ENCODE data around the gene NTM.

NTM gene

DNA sequence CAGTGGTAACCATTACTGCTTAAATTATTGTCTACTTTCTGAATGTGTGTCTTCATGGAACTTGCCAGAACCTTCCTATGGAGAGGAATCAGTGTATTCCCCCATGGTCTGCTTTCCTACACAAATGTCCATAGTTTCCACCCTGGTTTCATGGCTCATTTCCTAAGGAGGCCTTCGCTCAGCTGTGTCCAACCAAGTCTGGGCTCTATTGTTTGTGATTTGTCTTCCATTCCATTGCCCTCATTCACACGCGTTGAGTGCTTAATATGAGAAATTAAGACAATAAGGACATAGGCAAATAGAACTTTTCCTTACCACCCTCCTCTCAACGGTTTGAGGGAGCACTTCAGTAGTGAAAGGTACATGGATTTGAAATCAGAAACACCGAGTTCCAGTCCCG lies 510.6 kb downstream of the NTM start:
- DNase-seq = no peak

DNA sequence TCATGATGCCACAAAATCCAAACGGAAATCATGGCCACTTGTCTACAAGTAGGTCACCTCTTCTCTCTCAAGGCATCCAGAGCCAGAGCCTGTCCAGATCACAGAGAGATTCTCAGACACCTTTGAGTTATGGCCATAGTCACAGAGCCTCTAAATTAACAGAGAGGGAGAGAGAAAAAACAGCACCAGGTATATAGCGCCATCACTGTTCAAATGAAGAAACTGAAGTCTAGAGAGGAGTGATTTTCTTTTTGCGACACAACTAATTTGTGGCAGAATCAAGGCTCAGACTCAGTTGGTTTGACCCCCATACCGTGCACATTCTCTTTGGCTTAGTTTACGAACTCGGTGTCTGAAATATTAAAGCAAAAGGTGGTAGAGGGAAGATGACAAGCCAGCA lies 512.9 kb downstream of the NTM start:
- DNase-seq = no peak

DNA sequence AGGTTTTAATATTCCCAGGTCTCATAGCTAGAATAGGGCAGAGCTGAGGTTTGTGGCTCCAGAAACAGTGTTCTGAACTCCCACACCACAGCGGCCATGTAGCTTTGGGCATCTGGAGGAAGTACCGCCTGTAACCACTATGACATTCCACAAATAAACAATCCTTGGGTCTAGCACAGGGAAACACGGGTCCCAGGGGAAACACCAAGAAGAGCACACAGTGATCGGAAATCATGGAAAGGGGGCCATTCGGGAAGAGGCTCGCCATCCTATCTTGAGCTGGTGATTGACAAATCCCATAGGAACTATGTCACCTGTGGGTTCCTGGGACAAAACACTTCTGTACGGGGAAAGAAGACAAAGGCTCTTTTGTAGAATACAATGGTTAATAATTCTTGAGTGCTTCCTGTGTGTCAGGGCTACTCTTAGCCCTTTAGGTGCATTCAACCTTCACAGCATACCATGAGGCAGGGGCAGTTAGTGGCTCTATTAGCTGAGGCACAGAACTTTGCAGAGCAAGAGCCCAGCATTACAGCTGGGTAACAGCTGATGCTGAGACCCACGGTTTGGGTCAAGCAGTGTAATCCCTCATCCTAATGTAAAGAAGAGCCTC lies 514.2 kb downstream of the NTM start:
- DNase-seq = no peak

DNA sequence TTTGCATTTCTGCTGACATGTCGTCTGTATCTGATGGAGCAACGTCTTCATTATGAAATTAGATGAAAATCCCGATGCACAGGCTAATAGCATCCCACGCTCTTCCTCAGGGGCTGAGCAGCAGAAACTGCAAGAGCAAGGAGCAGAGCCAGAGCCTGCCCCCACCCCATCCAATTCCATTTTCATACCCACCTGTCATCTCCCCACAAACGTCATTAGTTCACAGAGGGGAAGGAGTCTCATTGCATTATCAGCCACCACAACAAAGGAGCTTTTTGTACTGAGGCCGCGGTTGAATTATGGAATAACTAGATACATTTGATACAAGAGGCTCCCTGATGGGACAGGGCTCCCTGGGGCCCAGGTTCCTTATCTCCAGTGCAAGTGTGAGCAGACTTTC lies 515.0 kb downstream of the NTM start:
- no peak for DNase-seq

DNA sequence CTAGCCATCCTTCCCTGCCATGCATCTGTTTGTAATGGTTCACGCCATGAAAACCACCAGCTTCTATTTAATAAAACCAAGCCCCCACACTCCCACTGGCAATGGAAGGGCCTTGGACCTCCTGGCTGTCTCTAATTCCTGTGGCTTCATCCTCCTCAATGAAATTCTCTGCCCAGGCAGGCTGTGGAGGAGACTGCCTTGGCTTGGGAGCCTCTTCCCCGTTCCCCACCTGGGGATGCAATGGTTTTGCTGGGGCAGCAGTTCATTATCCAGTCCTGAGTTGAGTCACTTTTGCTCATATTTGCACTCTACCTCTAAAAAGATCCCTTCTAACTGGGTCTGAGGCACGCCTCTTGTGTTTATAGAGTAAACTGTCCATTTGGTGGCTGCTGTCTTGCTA lies 515.8 kb downstream of the NTM start:
- no peak for DNase-seq

DNA sequence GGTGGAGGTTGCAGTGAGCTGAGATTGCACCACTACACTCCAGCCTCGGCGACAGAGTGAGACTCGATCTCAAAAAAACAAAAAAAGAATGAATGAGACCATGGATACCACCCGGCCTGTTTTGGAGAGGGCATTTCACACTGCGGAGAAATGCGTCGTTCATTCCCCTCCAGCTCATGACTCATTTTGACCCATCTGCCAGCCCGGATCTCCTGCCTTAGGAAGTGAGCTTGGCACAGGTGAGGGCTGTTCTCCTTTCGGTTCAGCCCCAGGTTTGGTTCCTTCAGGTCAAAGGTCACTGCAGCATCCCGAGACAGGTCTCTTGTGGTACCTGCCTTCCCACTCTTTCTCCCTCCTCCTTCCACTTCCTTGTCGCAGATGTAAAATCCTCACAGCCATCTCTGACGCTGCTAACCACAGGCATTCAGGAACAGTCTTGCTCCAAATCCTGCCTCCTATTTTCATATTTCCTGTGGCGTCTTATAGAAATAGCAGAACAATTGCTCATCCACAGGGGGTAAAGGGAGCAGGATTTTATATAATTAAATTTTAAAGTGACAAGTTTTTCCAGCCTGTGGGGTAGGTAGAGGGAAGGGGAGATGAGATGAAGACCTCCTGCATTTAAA lies 517.9 kb downstream of the NTM start:
- no peak for DNase-seq

DNA sequence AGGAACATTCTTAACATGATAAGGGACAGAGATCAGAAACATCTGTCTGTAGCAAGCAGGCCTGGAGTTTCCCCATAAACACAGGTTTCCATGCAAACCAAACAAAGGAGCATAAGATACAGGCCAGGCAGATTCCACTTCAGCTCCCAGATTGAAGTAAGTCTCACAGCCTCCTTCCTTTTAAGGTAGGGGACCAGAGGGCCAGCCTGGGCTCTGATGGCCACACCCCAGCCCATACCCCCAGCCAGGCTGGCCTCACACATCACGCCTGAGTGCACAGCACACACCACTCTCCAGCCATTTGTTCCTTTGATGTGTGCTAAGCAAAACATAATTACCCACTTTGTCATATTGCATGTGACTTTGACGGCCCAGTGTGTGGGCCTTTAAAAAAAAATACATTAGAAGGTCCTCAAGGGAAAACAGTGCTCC lies 518.7 kb downstream of the NTM start:
- DNase-seq = no peak

DNA sequence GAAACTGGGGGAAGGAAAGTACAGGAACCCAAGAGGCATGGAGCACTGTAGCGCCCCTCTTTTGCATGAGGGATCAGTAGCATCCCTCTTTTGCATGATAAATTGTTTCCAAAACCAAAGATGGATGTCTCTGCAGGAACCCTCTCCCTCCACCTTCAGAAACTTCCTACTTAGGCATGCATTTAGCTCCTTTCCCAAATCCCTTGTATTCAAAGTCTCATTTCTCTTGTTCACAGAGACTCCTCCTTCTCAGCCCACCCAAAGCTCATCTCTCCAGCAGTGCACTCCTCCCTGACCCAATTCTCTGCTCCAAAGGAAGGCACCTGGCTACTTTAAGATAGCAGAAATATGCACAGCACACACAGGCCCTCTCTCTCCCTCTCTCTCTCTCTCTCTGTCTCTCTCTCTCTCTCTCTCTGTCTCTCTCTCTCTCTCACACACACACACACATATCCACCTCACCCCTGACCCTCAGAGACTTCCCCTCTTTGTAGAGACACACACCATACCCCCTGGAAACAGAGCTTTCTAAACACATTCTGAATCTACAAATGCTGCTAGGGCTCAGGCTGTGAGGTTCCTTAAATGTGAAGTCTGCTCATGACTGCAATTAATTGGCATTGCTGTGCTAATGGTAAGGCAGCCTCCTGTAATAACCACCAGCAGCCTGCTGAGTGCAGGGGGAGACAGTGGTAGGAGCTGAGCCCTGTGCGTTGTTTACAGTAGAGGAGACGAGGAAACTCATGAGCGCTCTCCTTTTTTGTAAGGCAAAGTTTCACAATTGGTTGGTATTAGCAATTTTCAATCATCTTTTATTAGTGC lies 519.6 kb downstream of the NTM start:
- no peak for DNase-seq

DNA sequence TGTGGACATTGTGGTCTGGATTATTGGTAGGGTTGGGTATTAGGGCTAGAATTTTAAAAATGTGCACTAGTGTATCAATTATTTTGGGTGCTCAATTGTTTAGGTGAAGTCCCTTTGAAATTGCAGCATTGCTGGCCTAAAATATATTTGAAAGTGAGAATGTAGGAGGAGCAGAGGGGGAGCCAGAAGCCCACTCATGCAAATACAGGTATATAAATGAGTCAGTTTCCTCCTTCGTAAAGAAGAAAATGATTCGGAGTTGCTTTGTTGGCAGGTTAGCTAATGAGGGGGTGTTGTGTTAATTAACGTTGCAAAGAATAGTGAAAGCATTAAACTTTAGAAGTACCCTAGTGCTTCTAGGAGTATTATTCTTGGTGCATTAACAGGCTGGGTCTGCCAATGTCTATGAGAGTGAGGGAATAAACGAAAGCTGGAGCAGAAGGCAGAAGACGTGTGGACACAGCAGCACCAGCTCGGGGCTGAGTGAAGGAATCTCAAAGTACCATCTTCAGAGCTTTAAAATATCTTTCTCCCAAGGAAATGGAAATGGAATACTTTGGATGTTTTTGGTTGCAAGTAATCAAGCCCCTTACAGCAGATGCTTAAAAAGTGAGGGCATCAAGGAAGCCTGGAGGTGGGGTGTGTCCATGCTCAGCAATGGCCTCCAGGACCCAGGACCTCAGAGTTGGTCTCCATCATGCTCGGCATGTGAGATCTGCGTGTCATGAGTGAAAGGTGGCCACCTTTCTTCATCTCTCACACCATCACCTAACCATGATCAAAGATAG lies 522.9 kb downstream of the NTM start:
- DNase-seq = no peak

DNA sequence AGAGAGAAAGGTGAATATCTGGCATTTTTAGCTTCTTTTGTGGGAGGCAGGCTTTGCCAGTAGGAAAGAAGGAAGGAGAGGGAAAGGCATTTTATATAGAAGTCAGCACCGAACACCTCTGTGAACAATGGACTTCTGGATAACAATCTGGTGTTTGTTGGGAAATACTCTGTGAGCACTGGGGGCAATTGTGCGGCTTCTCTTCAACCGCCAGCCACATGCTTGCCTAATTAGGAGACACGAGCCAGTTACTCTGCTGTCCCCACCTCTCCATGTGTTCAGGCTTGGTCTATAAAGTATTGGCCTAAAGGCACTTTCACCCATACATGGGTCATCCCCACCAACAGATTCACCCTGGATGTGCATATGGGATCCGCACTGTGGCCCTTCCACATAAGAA lies 523.6 kb downstream of the NTM start:
- DNase-seq = no peak

DNA sequence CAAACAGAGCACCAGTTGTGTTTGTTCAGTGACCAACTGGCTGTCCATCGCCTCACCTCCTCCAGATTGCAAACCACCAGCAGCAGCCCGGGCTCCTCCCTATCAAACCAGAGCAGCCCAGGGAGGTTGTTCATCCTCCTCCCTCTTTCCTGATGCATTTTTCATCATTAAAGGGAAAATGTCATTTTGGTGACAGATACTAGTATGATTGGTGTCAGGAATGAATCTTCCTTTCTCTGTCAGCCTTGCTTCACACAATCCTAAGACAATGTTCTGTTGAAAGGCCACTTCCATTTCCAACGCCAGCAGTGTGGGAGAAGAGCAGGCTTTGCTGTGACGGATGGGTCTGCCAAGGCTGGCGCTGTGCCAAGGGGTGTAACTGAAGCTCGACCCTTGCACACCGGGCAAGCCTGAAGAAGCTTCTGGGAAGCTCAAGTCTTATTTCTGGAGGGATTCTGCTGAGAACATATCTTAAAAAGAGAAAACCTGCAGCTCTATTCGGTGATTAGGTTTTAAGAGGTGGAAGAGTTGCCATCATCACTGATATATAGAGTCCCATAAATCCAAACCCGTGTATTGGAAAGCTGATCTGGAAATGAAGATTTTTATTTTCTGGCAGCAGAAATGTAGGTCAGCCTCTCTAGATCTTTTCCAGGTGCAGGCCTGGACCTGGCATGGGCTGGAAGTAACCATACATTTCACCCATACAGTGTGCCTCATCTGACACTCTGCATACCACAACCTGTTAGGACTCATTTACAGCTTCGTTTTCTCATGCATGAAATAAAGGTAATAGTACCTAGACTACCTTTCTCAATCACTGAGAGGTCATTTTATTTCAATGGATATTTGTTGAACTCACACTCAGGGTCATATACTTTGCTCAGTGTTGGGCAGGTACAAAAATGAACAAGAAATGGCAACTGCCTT lies 524.5 kb downstream of the NTM start:
- no peak for DNase-seq

DNA sequence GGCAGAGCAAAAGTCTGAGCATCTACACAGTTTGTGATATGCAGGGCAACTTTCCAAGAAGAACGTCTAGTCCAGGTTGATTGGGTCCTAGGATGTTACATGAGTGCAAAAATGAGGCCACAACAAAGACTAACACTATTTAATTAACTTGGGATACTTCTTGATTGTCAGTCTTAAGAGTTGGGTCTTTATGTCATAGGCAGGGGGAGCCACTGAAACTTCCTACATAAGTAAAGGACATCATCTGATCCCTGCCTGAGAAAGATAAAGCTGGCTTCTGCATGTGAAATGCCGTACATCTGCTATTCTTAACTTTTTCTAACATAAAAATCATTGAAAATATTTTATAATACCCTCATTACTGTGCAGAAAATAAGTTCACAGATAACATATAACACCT lies 525.5 kb downstream of the NTM start:
- DNase-seq = no peak

DNA sequence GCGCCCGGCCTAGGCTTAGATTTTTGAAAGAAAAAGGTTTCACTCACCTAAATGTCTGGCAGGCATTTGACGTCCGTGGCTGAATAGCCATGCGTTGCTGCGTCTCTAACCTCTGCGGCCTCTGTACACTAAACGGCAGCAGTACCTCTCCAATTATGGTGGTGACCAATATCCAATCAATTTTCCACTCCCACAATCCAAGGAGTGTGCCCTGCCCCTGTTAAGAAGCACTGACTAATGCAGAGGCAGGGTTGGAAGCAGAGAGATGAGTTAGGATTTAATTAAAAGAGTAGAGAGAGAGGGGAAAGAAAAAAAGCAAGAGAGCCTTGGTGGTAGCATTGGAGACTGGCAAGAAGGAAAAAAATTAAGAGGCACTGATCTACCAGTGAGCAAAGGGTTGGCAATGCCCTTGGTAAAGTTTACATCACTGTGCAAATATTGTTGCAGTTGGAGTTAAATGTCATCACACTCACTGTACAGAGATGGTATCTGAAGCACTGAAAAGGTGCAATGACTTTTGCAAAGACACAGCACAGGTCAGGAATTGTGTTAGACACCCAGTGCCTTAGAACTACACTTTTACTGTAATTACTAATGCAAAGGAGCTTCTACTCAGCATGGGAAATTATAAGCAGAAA lies 526.7 kb downstream of the NTM start:
- DNase-seq = no peak

DNA sequence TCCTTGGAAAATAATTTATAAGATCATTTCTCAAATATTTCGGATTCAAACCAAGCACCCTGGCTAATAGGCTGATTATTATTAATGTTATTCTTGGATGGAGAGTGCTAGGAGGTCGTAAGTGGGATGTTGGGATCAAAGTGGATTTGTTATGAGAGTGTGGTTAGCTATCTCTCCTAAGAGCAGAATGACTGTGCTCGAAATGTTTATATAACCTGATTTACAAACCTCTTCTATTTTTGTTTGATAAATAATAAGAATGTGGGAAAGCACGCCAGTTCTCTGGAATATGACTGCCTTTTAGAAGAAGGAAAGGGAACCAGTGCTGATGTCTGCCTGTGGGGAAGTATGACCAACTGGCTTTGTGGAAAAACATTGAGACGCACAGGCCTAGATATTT lies 527.5 kb downstream of the NTM start:
- no peak for DNase-seq

DNA sequence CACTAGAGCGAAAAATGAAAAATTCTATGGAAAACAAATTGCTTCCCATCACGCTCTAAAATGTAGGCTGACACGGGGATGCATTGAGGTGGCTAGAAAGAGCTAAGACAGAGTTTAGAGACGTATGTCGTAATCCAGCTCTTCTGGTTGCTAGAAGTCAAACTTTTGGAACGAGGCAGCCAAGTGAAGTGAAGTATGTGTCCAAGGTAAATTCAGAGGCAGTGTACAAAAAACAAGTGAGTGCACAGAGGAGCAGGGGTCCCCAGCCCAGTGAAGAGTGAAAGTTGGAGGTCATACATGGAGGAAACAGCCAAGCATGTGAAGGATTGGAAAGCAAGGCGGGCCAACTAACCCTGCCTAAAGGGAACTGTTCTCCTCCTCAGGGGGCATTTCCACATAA lies 528.5 kb downstream of the NTM start:
- no peak for DNase-seq

DNA sequence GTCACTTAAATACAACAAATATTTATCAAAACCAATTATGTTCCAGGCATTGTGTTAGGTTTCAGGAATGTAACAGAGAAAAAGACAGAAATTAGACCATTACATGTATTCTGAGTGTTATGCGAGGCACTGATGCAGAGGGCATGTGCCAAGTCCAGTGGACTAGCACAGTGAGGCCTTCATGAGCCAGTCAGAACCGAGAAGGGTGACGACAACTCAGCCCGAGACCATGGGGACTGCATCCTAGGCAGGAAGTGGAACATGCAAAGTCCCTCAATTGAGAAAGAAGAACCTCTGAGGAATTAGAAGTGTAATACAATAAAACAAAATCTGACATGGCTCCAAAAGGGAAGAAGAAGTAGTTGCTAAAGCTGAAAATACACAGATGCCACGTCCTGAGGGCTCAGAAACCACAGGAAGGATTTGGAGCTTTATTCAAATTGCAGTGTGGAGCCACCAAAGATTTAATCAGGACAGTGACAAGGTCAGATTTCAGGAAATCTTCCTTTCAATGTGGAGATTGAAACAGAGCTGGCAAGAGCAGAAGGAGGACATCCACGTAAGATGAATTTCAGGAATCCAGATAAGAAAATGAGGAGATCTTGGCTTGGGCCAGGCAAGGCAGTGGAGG lies 529.6 kb downstream of the NTM start:
- DNase-seq = peak; percentile 5 to 20

DNA sequence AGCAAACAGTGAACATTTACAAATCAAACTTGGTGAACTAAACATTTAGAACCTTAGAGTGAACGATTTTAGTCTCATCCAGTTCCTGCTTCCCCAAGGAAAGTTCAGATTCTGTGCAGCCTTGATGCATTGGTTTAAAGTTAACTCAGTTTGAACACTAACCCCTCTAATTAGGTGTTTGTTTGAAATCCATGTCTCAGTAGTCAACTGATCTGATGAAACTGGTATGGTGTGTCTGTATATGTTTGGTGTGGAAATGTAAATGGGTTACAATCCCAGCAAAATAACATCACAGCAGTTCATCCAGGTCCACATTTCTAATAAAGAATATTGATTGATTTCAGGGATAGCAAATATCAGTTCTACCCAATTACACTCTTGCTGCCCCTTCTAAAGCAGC lies 532.0 kb downstream of the NTM start:
- DNase-seq = no peak

DNA sequence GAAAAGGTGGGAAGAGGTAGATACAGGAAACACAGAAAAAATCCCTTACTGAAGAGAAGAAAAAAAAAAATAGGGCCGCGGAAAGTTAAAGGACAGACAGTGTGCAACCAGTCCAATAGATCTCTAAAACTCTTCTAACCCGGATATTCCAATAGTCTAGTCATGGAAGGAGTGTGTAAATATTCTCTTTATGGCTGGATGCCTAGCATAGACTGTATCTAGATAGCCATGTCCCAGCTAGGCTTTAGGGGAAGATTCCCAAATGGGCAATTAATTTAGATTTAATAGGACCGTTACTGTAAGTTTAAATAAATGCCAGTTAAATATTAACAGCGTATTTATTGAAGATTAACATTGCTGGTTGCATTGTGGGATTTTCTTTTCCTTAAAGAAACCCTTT lies 532.7 kb downstream of the NTM start:
- no peak for DNase-seq

DNA sequence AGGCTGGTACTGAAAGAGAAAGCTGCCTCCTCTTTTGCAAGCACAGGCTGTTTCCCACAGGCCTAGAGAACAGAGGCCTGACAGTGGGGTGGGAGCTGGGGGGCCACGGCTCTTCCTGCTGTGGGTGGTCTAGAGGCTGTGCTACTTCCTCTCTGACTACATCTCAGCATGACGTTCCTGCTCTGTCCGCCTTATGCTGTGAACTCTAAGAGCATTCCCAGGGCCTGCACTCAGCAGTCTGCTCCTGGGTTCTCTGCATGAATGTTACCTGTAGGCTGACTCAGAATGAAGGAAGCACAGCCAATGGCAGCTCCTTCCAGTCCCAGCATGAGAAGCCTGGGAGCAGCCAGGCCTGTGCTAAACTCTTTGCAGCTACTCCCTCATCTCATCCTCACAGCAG lies 534.3 kb downstream of the NTM start:
- DNase-seq = no peak

DNA sequence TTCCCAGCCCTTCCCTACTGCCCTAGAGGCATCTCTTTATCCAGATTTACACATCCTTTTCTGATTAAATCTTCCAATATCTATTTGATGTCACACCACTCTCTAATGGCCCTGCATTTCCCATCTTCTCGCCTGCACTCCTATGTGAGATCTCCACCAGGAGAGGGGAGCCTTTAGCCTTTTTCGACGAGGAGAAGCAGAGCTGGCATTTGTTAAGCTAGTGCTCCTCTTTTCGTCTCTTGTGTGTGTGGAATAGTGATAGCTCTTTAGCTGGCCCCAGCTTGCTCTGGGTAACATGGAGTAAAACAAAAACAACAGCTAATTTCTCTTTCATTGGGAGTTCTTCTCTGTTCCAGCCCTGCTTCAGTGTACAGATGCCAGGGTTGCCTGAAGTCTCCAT lies 536.5 kb downstream of the NTM start:
- no peak for DNase-seq

DNA sequence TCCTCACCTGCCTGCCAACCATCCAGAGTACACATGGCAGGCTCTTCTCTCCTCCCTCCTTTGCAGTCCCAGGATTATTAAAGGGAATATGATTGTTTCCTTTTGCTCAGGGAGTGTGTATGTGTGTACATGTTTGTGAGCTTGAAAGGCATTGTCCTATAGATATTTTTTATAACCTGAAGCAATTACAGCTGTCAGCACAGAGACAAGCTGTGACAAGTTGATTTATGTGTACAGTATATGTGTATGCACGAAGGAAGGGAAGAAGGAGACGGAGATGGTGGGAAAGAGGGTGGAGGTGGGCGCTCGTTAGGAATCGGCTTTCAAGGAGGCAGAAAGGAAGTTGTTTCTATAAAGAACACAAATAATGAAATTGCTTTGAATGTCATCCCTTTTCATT lies 537.0 kb downstream of the NTM start:
- DNase-seq = no peak

Measured in inflammatory macrophage treated with lipopolysaccharide for 1 hour (primary cell).